AG04449 (cell line): ENCODE measurements around the gene ID2.

Source experiments
- CTCF ChIA-PET: fragments of 350-600 bp; formaldehyde crosslinking; extraction: SDS; loops from one replicate; lab custom pipeline; 2021; ENCODE audit warnings: antibody characterized with exemption; lab: Yijun Ruan, JAX
- POLR2A ChIA-PET: fragments of 400-600, 350-600 bp; formaldehyde crosslinking; extraction: SDS; loops from one replicate; lab custom pipeline; 2020; ENCODE audit warnings: antibody characterized with exemption, inconsistent platforms; lab: Yijun Ruan, JAX
- DNase-seq: peaks from one replicate; pipeline ENCODE4 v3.0.0-alpha.2; 2010; ENCODE audit warnings: low read depth, low spot score
- H3K4me3 ChIP-seq: 2 replicates; pipeline ENCODE4 v1.5.1; 2011; ENCODE audit warnings: low read depth, mild to moderate bottlenecking, control low read depth, low read length
- CTCF ChIP-seq: IDR thresholded peaks from one replicate; pipeline ENCODE4 v1.5.1; 2011; ENCODE audit warnings: mild to moderate bottlenecking, moderate library complexity, low read length, control low read depth, inconsistent platforms; ENCODE audit not compliant: insufficient read depth; ENCODE audit errors: missing control alignments

ID2 gene

GRCh38 chr2:8669157-8669817, 12.6 kb upstream of the ID2 start:
- no peak for DNase-seq
- no peak for TF ChIP-seq CTCF
- ChIA-PET CTCF (interaction anchor here (1.0 kb wide), 1 partner anchor 180 kb away, joined by 3 read pairs; no protein-coding TSS in a partner anchor), POLR2A (interaction anchor here (0.9 to 1.7 kb wide), 2 partner anchors 12 to 36 kb away, joined by 3 to 13 read pairs; partner anchors contain the start of gene ID2)
- H3K4me3 ChIP-seq, result no peak overlapping the region

GRCh38 chr2:8670580-8670979, 11.3 kb upstream of the ID2 start:
- no peak overlapping the region for H3K4me3 ChIP-seq
- POLR2A ChIA-PET, result interaction anchor here (1.7 kb wide), 1 partner anchor 11 kb away, joined by 13 read pairs; the partner anchor contains the start of gene ID2
- no peak for TF ChIP-seq CTCF
- DNase-seq, result no peak
- CTCF ChIA-PET, result no interaction called here

- H3K4me3 ChIP-seq, result no peak overlapping the region
- ChIA-PET POLR2A (no interaction called here), CTCF (no interaction called here)
- no peak for TF ChIP-seq CTCF
- no peak for DNase-seq
These were observed 10.7 kb upstream of the ID2 start for GRCh38 chr2:8671176-8671575.

DNA sequence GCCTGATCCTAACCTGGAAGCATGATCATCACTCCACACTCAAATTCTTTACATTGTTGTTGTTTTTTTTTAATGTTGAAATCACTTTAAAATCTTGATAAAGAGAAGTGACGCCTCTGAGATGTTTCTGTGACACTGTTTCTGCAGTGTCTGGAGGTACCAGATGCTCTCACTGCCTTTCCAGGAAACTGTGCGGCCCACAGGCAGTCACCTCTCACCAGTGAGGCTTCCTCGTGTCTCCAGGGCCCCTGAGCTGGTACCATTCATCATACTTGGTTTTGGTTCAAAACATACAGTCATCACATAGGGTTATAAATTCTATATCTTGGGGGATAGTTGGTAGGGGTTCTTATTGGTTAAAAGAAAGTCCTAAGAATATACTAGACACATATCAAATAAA, 10.1 kb upstream of the ID2 start:
- H3K4me3 ChIP-seq, result no peak overlapping the region
- POLR2A ChIA-PET, result no interaction called here
- no peak for DNase-seq
- TF ChIP-seq CTCF, result no peak
- CTCF ChIA-PET, result no interaction called here

DNA sequence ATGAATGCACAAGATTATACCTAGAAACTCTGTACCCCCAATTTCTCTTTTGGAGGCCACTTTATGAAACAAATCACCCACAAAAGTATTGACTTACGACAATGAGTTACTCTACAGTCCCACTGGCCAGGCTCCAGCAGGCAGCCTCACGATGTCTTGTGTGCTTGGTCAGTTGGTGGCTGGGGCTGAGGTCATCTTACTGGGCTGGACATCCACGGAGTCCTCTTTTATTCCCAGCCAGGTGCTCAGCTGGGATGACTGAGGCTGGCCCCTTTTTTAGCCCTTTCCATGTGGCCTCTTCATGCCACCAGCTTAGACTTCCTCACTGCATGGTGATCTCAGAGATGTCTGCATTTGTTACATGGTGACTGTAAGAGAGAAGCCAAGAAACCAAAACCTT, 8.9 kb upstream of the ID2 start:
- CTCF ChIA-PET, result interaction anchor here (1.4 kb wide), 1 partner anchor 11 kb away, joined by 3 read pairs; no protein-coding TSS in a partner anchor
- POLR2A ChIA-PET, result no interaction called here
- no peak for TF ChIP-seq CTCF
- DNase-seq, result no peak
- H3K4me3 ChIP-seq, result no peak overlapping the region

DNA sequence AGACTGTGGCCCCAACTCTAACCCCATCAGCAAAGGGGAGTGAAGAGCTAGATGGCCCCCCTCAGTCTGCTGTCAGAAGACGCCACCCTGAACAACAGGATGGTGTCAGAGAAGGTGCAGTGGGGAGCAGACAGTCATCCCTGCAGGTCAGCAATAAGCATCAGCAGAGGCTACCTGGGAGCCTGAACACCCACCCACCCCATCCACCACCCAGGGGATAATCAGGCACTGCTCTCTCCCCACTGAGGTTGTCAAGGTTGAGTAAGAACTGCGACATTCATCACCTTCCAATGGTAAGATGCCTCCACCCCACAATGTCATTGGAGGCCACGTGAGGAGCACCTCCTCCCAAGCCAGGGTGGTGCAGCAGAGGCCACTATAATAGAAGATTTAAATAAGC, 8.5 kb upstream of the ID2 start:
- ChIA-PET CTCF (interaction anchor here (1.4 kb wide), 1 partner anchor 12 kb away, joined by 3 read pairs; no protein-coding TSS in a partner anchor), POLR2A (no interaction called here)
- H3K4me3 ChIP-seq, result no peak overlapping the region
- no peak for TF ChIP-seq CTCF
- no peak for DNase-seq
